NOMO-1 (cell line): ENCODE results near the gene SLC23A3.

Source experiments
- DNase-seq, 2 experiments: peaks; one replicate each; lab custom pipeline; 2025; ENCODE audit not compliant: unreplicated experiment in 2 of 2; lab: John Stamatoyannopoulos, UW

The SLC23A3 gene

DNA sequence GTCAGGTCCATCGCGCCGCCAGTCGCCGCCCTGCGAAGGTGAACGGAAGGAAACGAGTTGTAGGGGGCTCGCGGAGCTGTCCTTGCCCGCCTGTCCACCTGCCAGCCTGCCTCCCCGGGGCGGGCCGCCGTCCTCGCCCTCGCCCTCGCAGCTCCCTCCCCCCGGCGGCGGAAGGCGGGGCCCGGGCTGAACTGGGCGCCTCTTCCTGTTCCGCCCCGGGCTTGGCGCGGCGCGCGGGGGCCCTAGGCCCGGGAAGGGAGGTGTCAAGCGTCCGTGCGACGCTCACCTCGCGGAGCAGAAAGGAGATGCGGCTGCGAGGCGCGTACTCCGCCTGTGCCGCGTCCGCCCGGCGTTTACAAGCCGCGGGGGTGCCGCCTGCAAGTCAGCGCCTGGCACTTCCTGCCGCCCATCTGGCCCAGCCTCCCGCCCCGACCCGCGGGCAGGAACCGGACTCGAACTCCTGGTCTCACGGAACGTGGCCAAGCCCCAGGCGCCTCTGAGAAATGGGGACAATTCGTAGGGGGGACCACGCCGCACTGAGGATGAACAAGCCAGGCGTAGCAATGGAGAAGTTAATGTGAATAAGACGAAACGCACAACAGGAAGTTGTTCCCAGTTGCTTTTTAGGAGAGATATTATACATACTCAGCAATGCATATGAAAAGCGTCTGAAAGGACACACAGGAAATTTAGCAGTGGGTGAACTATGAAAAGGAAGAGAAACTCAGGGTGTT lies 7.2 kb upstream of the SLC23A3 start, which contains the start of gene CNPPD1:
Gene CNPPD1 (minus strand): TSS at position 108 of the 734 bp plus-strand sequence. CDS start 97 bp downstream, at position 11.
- peak; percentile 87 to 94 for DNase-seq

DNA sequence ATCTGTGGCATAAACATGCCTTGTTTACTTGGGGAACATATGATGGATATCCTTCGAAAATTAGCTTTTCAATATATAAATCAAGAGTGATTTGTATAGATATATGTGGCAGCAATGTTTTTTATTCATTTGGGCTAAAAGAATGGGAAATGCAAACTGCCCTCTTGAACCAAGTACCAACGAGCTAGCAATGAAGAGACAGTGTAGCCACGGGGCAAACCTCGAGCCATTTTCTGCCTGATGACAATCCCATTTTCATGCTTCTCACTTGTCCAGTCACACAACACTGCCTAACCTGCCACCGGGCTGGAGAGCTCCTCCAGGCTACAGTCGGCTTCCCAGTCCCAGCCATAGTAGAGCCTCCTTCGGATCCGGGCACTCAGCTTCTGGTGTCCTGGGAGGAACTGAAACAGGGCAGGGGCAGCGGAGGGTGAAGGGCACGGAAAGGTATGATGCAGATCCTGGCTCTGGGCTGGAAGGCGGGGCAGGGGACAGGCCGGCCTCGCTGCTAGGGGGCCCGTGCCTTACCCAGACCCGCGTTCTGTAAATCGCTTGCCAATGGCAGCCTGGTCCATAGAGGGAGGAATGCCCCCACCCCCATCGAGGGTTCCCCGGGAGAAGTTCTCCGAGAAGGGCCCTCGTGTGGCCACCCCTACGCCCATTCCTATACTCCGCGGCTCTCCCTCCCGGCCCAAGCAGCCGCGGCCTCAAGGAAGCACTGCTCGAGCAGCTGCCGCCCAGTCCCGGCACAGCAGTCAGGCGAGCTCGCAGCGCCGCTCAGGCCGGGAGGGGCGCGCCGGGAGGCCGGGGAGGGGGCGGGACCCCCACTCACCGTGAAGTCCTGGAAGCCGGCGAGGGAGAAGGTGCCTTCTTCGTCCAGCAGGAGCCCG lies 6.3 kb upstream of the SLC23A3 start:
- DNase-seq = peak; percentile 51 to 57

DNA sequence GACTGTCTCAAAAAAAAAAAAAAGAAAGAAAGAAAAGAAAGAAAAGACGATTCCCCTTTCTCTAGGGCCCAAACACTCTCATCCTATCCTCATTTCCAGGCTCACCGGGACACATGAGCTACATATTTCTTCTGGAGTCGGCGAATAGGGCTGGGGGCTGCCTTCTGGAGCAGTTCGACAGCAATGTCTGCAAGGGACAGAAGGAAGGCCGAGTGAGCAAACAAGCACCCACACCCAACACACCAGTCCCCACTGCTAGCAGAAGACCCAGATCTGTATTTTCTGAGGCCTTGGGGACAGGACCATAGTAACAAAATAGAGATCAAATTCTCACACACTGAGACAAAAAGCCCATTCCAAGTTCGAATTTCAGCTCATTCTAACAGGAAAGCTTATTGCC lies 5.7 kb upstream of the SLC23A3 start:
- DNase-seq = no peak

DNA sequence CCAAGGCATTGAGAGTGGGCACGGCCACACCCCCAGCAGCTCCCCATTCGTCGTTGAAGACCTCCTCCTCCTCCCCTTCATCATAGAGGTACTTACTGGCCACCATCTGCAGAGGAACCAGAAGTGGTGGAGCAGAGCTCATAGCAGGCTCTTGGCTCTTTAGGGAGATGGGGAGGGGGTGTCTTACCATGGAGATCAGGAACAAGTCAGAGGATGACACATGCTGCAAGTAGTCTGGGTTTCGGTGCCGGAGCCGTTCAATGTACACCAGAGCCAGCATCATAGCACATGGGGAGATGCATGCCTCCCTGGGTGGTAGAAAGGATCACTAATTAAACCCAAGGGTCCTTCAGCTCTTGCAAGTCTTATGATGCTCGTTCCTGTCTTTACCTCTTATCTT lies 5.0 kb upstream of the SLC23A3 start:
- no peak for DNase-seq

DNA sequence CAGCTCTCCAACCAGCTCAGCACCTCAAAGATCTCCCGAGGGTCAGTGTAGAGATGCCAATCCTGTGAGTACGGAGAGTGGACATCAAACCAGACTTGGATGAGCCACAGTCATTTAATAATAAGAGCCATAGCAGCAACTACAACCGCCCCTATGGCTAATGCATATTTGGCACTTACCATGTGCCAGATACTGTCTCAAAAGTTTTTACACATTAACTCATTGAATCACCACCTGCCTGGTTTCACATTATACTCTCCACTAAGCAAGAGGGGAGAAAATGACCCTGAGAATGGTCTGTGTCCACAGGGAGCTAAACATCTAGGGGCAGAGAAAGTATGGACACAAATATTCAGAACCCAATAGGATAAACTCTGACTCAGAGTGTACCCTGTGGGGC lies 4.3 kb upstream of the SLC23A3 start:
- DNase-seq = no peak

DNA sequence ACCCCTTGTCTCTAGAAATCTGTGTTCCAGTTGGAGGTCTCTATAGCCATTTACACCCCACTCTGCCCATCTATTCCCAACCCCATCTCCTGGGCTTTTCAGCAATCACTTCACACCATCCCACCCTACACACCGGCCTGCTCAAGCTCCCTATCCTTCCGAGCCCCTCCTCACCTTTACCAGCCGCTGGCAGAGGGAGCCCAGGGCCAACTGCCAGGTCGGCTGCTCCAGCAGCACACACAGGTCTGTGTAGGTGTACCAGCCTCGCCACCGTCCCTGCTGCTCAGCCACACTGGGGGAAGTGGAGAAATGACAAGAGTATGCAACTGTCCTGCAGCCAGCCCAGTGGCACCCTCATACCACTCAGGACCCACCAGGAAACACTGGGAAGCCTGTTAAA lies 3.3 kb upstream of the SLC23A3 start:
- no peak for DNase-seq

DNA sequence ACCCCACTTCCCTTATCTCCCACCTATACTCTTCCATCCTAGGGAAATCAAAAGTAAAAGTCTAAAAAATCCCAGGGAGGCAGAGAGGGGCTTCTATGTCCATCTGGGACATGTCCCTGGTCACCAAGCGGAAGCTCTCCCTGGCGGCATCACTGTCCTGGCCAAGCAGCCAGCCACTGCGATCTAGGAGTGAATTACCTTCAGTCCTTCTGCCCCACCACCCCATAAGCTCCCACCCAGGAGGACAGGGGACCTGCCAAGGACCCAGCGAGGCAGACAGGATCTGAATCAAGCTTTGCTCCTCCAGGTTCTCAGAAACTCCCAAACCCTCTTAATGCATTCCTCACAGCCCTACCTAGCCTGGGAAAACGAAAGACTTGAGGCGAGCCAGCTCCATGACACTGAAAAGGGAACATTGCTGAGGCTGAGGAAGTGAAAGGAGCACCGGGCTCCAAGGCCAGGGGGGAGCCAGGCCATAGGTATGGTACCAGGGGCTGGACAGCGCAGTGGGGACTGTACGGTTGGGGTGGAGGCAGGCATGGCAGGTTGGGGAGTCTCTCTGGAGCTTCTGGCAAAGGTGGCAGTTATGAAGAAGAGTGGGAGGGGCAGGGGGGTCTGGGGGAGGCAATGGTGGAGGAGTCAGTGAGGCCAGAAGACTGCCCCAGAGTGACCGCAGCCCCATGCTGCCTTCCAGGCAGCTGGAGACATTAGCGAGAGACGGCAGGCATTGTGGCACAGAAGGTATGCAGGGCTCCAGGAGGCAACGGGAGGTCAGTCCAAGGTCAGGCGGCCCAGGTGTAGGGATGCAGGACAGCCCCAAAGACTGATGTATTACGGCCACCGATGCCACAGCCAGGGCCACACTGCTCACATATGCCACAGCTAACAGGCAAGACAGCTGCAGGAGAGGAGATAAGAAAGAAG lies 2.7 kb upstream of the SLC23A3 start:
- no peak for DNase-seq

DNA sequence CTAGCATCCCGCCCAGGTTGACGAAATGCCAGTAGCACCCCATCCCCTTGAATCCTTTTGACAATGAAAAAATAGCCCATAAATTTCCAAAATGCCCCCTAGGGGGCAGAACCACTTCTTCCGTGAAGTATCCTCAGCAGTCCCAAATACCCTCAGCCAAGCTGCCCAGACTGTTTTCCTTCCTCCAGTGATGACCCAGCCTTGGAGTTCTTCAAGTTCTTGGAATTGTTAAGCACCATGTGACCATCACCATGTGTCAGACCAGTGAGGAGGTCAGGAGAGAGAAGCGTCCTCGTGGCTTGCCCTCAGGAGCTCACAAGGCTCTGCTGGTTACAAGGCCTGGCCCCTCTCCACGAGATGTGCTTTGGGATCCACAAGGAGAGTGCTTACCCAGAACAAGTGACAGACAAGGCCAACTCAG lies 1.4 kb upstream of the SLC23A3 start:
- DNase-seq = peak; percentile 4 to 18

DNA sequence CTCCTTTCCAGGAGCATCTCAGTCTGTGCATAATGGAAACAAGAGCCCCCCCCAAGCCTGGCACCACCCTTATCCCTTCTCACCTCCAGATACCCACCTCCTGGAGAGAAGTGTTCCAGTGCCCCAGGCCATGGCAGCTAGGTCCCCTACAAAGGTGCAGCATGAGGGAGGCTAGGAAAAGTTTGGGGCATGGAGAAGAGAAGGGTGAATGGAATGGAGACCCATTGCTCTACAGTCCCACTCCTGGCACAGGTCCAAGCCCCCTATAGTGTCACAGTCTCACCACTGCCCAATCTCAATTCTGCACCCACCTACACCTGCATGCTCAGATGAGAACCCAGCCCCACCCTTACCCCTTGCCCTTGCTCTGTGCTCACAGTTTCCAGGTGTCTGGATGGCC lies 897 bp downstream of the SLC23A3 start:
- DNase-seq = no peak

DNA sequence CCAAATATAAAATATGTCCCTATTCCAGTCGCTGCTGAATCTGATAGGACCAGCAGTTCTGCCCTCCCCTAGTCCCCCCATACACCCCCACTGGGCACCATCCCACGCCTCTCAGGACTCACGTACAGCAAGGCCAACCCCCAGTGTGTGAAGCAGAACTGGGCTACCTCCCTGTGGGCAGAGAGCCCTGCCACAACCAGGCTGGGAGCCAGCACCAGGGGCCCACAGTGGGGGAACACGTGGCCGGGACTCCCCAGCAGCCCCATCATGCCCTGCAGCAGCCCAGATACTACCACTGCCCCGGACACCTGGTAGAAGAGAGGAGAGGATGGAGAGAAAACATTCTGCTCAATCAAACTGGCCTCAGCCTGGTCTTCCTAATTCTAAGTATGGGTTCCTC lies 1.3 kb downstream of the SLC23A3 start:
- DNase-seq = no peak

DNA sequence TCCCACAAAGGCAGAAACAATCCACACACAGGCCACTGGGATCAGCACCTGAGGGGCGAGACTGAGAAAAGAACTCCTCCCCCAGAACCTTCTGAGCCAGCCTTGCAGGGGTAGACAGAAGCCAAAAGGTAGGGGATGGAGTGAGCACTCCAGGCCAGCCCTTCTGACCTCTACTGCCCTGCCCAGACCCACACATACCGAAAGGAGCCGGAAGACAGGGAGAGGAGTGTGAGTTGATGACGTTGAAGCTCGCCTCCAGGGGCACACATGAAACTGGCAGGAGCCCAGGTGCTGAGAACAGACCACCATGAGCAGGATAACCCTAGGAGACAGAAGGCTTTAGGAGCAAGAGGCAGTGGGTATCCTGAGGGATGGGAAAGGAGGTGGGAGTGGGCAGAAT lies 1.8 kb downstream of the SLC23A3 start:
- DNase-seq = no peak

DNA sequence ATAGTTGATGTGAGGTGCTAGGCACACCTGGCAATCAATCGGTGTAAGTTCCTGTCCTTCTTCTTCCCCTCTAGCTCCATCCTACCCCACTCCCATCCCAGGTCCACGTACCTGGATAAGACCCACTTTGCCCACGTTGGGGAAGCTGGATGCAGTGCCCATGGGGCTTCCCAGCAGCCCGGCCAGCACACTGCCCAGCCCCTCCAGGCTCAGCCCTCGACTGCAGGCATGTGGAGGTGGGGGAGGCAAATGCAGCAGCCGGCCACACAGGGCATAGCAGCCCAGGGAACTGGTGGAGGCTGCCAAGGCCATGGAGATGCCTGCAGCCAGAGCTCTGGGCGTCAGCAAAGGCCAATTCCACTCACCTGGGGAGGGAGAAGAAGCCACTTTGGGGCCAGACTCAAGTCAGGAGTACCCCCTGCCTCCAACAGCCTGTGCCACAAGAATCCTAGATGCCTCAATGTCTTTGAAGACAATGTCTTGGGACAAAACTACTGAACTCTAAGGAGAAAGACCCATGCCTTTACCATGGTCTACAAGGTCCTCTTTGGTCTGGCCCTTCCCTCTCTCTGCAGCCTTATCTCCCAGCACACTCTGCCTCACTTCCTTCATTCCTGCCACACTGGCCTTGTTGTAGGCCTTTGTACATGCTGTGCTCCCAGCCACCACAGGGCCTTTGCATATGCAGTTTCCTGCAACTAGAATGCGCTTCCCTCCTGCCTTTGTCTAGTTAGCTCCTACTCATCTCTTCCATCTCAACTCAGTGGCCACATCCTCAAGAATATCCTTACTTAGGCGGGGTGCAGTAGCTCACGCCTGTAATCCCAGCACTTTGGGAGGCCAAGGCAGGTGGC lies 4.5 kb downstream of the SLC23A3 start:
- no peak for DNase-seq

DNA sequence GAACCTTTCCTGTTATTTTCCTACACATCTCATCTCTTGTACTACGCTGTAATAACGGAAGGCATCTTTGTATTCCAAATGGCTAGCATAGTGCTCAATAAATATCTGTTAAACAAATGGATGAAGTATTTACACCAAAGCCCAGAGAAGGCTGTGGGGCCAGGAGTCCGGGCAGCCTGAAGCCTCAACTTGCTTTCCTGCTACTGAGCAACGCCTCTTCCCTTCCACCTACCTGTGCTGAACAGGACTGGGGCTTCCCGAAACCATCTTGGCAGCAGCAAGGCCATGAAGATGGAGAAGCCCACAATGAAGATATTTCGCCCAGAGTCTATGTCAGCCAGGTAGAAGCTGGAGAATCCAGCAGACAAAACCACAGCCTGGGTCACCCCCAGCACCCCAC lies 6.7 kb downstream of the SLC23A3 start:
- DNase-seq = no peak

DNA sequence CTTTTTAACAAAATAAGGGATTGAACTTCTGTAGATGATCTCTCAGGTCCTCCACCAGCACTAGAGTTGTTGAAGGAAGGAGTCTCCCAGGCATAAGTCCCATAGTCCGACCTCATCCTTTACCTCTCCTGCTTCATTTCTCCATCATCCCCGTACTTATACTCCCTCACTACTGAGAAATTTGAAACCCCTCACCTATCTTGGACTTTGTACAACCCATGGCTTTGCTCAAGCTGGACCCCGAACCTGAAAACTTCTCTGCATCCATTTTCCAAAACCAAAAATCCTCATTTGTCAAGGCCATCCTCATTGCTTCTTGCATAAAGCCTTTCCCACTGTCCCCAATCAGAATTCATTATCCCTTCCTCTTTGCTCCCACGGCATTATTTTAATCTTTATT lies 8.7 kb downstream of the SLC23A3 start:
- DNase-seq = no peak

DNA sequence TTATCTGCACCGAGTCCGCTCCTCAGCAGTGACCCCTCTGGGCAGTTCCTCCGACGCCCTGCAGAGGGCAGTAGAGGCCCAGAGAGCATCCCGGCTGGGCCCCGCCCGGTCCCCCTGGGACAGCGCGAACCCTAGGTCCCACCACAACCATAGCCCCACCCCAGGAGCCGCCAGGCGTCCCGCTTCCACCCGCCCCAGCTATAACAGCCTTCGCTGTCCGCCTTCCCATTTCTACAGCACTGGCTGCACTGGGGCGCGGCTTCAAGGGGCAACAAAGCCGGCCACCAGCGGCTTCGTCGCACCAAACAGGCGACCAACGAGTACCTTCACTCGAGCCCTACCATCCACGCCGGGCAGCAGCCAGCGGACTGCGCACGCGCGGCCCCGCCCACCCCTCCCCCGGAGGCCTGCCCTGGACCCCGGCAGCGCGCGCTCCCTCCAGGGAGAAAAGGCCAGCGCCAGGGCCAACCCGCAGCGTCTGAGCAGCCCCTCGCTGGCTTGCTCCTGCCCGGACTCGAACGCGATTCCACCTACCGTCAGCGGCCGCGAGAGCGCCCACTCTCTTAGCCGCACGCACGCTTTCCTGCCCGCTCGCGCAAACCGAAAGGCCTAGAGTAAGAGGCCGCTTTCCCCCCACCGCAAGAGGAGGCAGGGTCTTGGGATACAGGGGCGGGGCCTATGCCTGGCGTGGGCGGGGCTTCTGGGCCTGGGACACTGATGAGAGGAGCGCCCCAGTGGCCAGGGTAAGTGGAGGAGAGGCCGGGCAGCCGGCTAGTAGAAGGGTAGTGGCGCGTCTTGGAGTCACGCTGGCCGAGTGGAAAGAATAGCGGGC lies 9.4 kb downstream of the SLC23A3 start, which contains the start of gene NHEJ1:
Gene NHEJ1 (minus strand): TSS at position 630 of the 832 bp plus-strand sequence. CDS start 2,453 bp downstream, outside the sequence.
- DNase-seq = peak; percentile 82 to 87

DNA sequence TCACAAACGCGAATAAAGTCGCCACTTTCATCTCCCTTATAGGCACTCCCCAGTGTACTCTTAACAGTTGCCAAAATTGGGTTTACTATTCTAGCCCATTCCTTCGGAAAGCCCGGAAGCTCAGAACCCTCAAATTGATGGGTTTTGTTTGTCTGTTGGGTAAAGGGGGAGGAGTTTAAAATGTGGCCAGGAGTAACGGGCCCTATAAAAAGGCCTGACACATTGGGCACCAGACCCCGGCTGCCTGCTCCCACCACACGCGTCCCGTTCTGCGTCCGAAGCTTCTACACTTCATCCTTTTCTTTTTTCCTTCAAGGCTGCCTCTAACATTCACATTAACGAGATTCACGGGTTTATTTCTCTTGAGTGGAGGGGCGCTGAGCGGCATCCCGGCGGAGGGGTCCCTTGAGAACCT lies 10.1 kb downstream of the SLC23A3 start:
- no peak for DNase-seq

DNA sequence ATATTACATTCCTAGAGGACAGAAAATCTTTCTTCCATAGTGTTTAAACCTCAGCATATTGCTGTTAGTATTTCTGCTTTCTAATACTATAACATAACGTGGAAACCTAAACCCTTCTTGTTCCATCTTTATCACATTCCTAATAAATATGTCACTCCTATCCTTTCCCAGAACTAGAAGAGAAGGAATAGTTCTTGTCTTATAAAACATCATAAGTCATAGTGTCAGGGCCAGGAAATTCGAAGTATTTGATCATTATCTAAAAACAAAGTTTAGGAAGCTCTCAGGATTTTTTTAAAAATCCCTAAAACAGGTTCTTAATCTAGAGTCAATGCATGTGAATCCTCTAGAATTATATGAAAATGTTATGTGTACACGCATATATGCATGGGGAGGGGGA lies 11.2 kb downstream of the SLC23A3 start:
- no peak for DNase-seq

DNA sequence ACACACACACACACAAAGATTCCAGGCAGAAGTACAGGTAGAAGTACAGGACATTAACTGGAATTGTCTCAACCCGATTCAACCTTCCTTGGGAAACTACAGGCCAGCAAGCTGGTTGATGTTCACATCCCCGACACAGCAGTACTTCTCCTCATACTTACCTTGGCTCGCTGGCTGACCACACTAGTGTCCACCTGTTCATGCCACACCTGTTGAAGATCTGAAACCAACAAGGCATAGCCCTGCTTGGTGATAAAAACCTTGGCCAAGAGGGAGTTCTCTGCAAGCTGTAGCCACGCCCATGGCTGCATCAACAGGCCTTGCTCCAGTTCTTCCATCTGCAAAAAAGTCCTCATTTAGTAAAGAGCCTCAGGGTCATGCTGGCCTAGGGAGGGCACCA lies 11.8 kb downstream of the SLC23A3 start:
- DNase-seq = no peak

DNA sequence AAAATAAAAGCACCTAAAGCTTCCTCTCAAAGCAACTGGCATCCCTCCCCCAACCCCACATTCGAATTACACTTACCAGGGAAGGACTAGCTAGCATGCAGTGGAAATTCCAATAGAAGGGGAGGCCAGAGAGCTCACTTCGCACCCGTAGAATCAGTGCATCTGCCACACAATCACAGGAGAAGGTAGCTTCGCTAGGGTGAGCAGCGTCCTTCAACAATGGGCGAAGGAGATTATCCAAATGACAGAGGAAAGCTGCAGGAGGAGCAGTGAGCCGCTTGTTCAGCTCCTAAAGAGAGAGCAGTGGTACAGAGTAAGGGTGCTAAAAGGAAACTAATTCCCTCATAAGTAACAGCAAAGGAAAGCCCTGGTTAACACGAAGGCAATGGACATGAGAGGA lies 12.4 kb downstream of the SLC23A3 start:
- DNase-seq = no peak
